Endothelial cell of umbilical vein (primary cell): ENCODE measurements around the gene MAX. TPM values are rescaled to one million over a fixed set of nuclear protein-coding genes. Genes with fewer than 3 reads are reported as not detected.

Experiments
- BruUV-seq: library from RNA; stranded (reverse); fragments of 400-500 nt; replicated peaks from 2 replicates; lab custom pipeline; 2021; lab: Mats Ljungman, UMichigan
- CTCF ChIA-PET: fragments of 300-600, 350-600 bp; sonication (Branson Sonifier 250); formaldehyde crosslinking; loops from one replicate; lab custom pipeline; 2021; ENCODE audit warnings: antibody characterized with exemption, inconsistent platforms; lab: Charles Lee
- POLR2A ChIA-PET: fragments of 300-600, 350-600 bp; sonication (Branson Sonifier 250); formaldehyde crosslinking; loops from one replicate; lab custom pipeline; 2021; ENCODE audit warnings: antibody characterized with exemption, inconsistent platforms; lab: Charles Lee
- DNase-seq: peaks from one replicate; pipeline ENCODE4 v3.0.0-alpha.2; 2011; ENCODE audit warnings: low read depth, low spot score
- FAIRE-seq: peaks from 2 replicates; lab custom pipeline; 2011; peaks lifted over from hg19 to GRCh38; lab: Jason Lieb, UNC
- H2AFZ ChIP-seq: 2 replicates; pipeline ENCODE4 v1.6.0; 2012; ENCODE audit warnings: low read depth, low read length, control low read depth, inconsistent platforms
- H3K27ac ChIP-seq: 2 replicates; pipeline ENCODE4 v1.5.1; 2011; ENCODE audit warnings: low read depth, mild to moderate bottlenecking, control low read depth, low read length, moderate library complexity; ENCODE audit not compliant: insufficient read depth
- H3K27me3 ChIP-seq, 2 experiments: 2 replicates each; pipeline versions ENCODE4 v1.6.0 to v1.6.1; 2011; ENCODE audit warnings: low read length in 2 of 2, mixed read lengths in 1 of 2; ENCODE audit not compliant: control insufficient read depth in 2 of 2, insufficient read depth in 2 of 2
- H3K36me3 ChIP-seq, 2 experiments: 2 replicates in 1 of 2; 3 replicates in 1 of 2; pipeline ENCODE4 v1.5.1; 2011; ENCODE audit warnings: low read length in 2 of 2, mild to moderate bottlenecking in 1 of 2, moderate library complexity in 1 of 2; ENCODE audit not compliant: control insufficient read depth in 2 of 2, insufficient read depth in 2 of 2; ENCODE audit errors: extremely low read depth in 1 of 2
- H3K4me1 ChIP-seq: 3 replicates; pipeline ENCODE4 v1.5.1; 2011; ENCODE audit warnings: mild to moderate bottlenecking, low read length; ENCODE audit not compliant: control insufficient read depth, insufficient read depth; ENCODE audit errors: extremely low read depth
- H3K4me2 ChIP-seq: 2 replicates; pipeline ENCODE4 v1.6.1; 2011; ENCODE audit warnings: low read length, control low read depth, mixed read lengths; ENCODE audit not compliant: insufficient read depth
- H3K4me3 ChIP-seq, 3 experiments: fragments of 200-600 bp in 1 of 3; sonication (generic), shearing (Covaris generic) in 1 of 3; replicated peaks in 1 of 3; 2 replicates each; pipeline ENCODE4 v1.5.1; 2011 to 2016; ENCODE audit warnings: control low read depth in 3 of 3, low read length in 3 of 3, mild to moderate bottlenecking in 2 of 3, inconsistent platforms in 1 of 3, low read depth in 1 of 3, moderate library complexity in 1 of 3; ENCODE audit not compliant: insufficient read depth in 1 of 3
- H3K79me2 ChIP-seq: 2 replicates; pipeline ENCODE4 v1.6.0; 2012; ENCODE audit warnings: low read length, inconsistent platforms; ENCODE audit not compliant: control insufficient read depth, insufficient read depth
- H3K9ac ChIP-seq: replicated peaks from 2 replicates; pipeline ENCODE3; 2011; ENCODE audit warnings: low read length, control low read depth; ENCODE audit not compliant: insufficient read depth; ENCODE audit errors: extremely low read depth
- H3K9me1 ChIP-seq: replicated peaks from 3 replicates; pipeline ENCODE4 v1.6.0; 2011; ENCODE audit warnings: mild to moderate bottlenecking, low read length; ENCODE audit not compliant: control insufficient read depth, insufficient read depth; ENCODE audit errors: extremely low read depth
- H3K9me3 ChIP-seq: replicated peaks from 2 replicates; pipeline ENCODE4 v1.5.1; 2012; ENCODE audit warnings: low read length, inconsistent platforms; ENCODE audit not compliant: control insufficient read depth, insufficient read depth
- H4K20me1 ChIP-seq: replicated peaks from 2 replicates; pipeline ENCODE3; 2011; ENCODE audit warnings: mild to moderate bottlenecking, low read length; ENCODE audit not compliant: control insufficient read depth, insufficient read depth; ENCODE audit errors: extremely low read depth
- CTCF ChIP-seq, 2 donors: IDR thresholded peaks; 1 replicate in 1 of 2; 2 replicates in 1 of 2; pipeline ENCODE4 v1.5.1; 2011; ENCODE audit warnings: low read length in 2 of 2, mild to moderate bottlenecking in 2 of 2, moderate library complexity in 2 of 2, control low read depth in 1 of 2, inconsistent platforms in 1 of 2, low read depth in 1 of 2; ENCODE audit not compliant: insufficient read depth in 1 of 2; ENCODE audit errors: extremely low read depth in 1 of 2
- EZH2 ChIP-seq: IDR thresholded peaks from 2 replicates; pipeline ENCODE4 v1.6.1; 2012; ENCODE audit warnings: borderline replicate concordance, low read depth, mild to moderate bottlenecking, moderate library complexity, low read length, inconsistent platforms; ENCODE audit not compliant: severe bottlenecking
- FOS ChIP-seq: IDR thresholded peaks from 2 replicates; pipeline ENCODE4 v1.6.1; 2011; ENCODE audit warnings: mild to moderate bottlenecking, low read length, moderate library complexity, borderline replicate concordance; ENCODE audit not compliant: insufficient read depth
- GATA2 ChIP-seq: IDR thresholded peaks from 2 replicates; pipeline ENCODE4 v1.7.0; 2011; ENCODE audit warnings: low read depth, mild to moderate bottlenecking, moderate library complexity, mixed read lengths, low read length; ENCODE audit not compliant: insufficient read length, insufficient read depth
- JUN ChIP-seq: IDR thresholded peaks from 2 replicates; pipeline ENCODE4 v1.6.1; 2011; ENCODE audit warnings: borderline replicate concordance, low read depth; ENCODE audit not compliant: insufficient read length, insufficient read depth
- MAX ChIP-seq: IDR thresholded peaks from 2 replicates; pipeline ENCODE4 v1.6.1; 2011; ENCODE audit not compliant: insufficient read depth, insufficient read length
- MYC ChIP-seq: IDR thresholded peaks from one replicate; pipeline ENCODE4 v1.6.1; 2011; ENCODE audit warnings: mild to moderate bottlenecking, low read depth, low read length
- POLR2A ChIP-seq: IDR thresholded peaks from 2 replicates; pipeline ENCODE4 v1.6.1; 2012; ENCODE audit warnings: low read depth, mild to moderate bottlenecking, control low read depth, low read length
- POLR2AphosphoS5 ChIP-seq: IDR thresholded peaks from 2 replicates; pipeline ENCODE4 v1.6.1; 2012; ENCODE audit warnings: low read depth, mild to moderate bottlenecking, control low read depth, low read length, moderate library complexity; ENCODE audit not compliant: insufficient read depth
- dilution Hi-C: fragments of 300-500 bp; cut with MboI; formaldehyde crosslinking; loops from one replicate; pipeline ENCODE4 v1.15.0; 2019; ENCODE audit warnings: low sequenced_read_pairs; ENCODE audit not compliant: extremely low pct_ligation_motif_present
- intact Hi-C: fragments of 100-400 bp; cut with micrococcal nuclease; formaldehyde crosslinking; loops from one replicate; pipeline ENCODE4 v1.10.0; 2022
- polyA plus RNA-seq, 4 experiments: library from polyadenylated mRNA; depleted of rRNA in 3 of 4; stranded (reverse) in 3 of 4; unstranded in 1 of 4; fragments of >200 nt; gene quantifications; 2 replicates each; pipeline versions ENCODE4 v1.2.1 to v1.2.3, GENCODE V29; 2011 to 2012; ENCODE audit warnings: missing spikeins in 1 of 4
- total RNA-seq: library from RNA; stranded (reverse); gene quantifications from 2 replicates; pipeline ENCODE4 v1.2.3, GENCODE V29; 2021

The MAX gene
- total and polyA plus RNA-seq, 2 donors (not counting 3 experiments of a cell fraction or from before 2014, with no cell fraction given): 70.1 to 79.5 TPM

GRCh38 chr14:65040666-65041433, 61.5 kb downstream of the MAX start:
- no TSS peak for BruUV-seq
- FAIRE-seq: no peak

More at GRCh38 chr14:65040666-65041433, 61.5 kb downstream of the MAX start:
- no peaks in the 10 kb centered on the region for H3K4me1 ChIP-seq
- H3K9me1 ChIP-seq: no peaks in the 10 kb centered on the region
- dilution Hi-C loops (no loop called here), intact Hi-C loops (no loop called here)
- H3K27ac ChIP-seq: no peak overlapping the region
- H3K4me3 ChIP-seq: no peak overlapping the region
- no peaks in the 10 kb centered on the region for H3K79me2 ChIP-seq
- no peak overlapping the region for H2AFZ ChIP-seq
- H4K20me1 ChIP-seq: no peaks in the 10 kb centered on the region
- POLR2A ChIA-PET: no interaction called here
- H3K9me3 ChIP-seq: no peaks in the 10 kb centered on the region
- H3K36me3 ChIP-seq: peaks cover 3 to 5% of the 10 kb centered on the region in 2 experiments
- no peak for DNase-seq
- H3K4me2 ChIP-seq: no peak overlapping the region
- CTCF ChIA-PET: interaction anchor here (1.0 to 1.2 kb wide), 2 partner anchors 9 to 11 kb away, joined by 3 to 5 read pairs; no protein-coding TSS in a partner anchor
- TF ChIP-seq GATA2 (no peak), JUN (no peak), MAX (no peak), CTCF (IDR thresholded peaks at IDR 0.05; ENCODE audit: extremely low read depth in 1 of 2, insufficient read depth in 1 of 2, low read depth in 1 of 2, low read length in 2 of 2) (no peak), FOS (no peak), EZH2 (no peak), POLR2A (no peak), MYC (no peak), POLR2AphosphoS5 (no peak)
- no peak overlapping the region for H3K9ac ChIP-seq
- H3K27me3 ChIP-seq: no peaks in the 10 kb centered on the region
